Stomach (tissue), 4 donors: ENCODE measurements around the gene CXCL17.

Source experiments
- CTCF ChIP-seq, 7 experiments: fragments of 450-650 bp in 4 of 7; fragments of 200-600 bp in 3 of 7; sonication (generic) in 3 of 7; IDR thresholded peaks; one replicate each; pipeline ENCODE4 v1.5.1; 2016 to 2019; ENCODE audit warnings: antibody characterized with exemption in 7 of 7, control low read depth in 2 of 7, mild to moderate bottlenecking in 1 of 7
- POLR2AphosphoS5 ChIP-seq, 3 donors: sonication (generic); formaldehyde crosslinking; IDR thresholded peaks; one replicate each; pipeline ENCODE4 v1.6.1; 2016; ENCODE audit warnings: antibody characterized with exemption in 3 of 3

DNA sequence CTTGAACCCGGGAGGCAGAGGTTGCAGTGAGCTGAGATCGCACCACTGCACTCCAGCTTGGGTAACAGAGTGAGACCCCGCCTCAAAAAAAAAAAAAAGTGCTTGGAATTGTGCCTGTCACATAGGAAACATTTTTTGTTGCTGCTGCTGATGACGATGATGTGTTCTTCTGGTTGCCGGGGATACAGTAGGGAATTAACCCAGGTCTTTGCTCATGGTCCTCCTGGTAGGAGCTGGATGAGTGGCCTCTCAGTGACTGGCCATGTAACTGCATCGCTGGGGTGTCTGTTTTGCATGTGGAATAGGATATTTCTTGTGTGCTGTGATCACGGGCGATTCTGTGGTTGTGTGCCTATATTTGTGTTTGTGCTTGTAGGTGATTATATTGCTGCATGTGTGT is 48.0 kb downstream of the CXCL17 start:
- no peak for TF ChIP-seq CTCF (IDR thresholded peaks at IDR 0.05)
- no peak for TF ChIP-seq POLR2AphosphoS5 (IDR thresholded peaks at IDR 0.05)
